ENCODE measurements around the gene NT5C2. TPM values are rescaled to one million over a fixed set of nuclear protein-coding genes. Genes with fewer than 3 reads are reported as not detected.

Gene NT5C2
- total RNA-seq, 1 experiment from 2014 or later = 91.2 TPM

- ChIA-PET CTCF (interaction anchor here (0.5 to 1.5 kb wide), 9 partner anchors 21 to 321 kb away, joined by 3 to 27 read pairs (median 4); partner anchors contain the start of genes CNNM2 and NT5C2), POLR2A (interaction anchor here (1.1 kb wide), 2 partner anchors 46 to 84 kb away, joined by 6 to 17 read pairs; partner anchors contain the start of gene NT5C2)
- Histone ChIP-seq H3K9me3 (no peaks in the 10 kb centered on the region), H3K4me3 (ENCODE audit: low read depth, low read length) (no peak overlapping the region), H3K36me3 (ENCODE audit: control insufficient read depth, insufficient read depth, low read length) (no peaks in the 10 kb centered on the region), H3K27me3 (replicated peaks; ENCODE audit: control insufficient read depth, insufficient read depth, low read length) (no peaks in the 10 kb centered on the region), H3K4me1 (peaks cover 46% of the 10 kb centered on the region)
- peak; percentile 92 to 96 for DNase-seq
- H3K27ac Mint-ChIP-seq (ENCODE audit: unreplicated experiment) = peak overlapping the region; percentile 88
- intact Hi-C loops (cut with micrococcal nuclease; ENCODE audit: unreplicated experiment) = loop anchor here (1.0 kb wide), 2 partner anchors 7 to 46 kb away; no protein-coding TSS in a partner anchor
- BruUV-seq (replicated peaks) = TSS peak; percentile 62
- peak overlapping the region; percentile 52 for H3K4me3 Mint-ChIP-seq (ENCODE audit: unreplicated experiment)
- no peaks in the 10 kb centered on the region for H3K27me3 Mint-ChIP-seq (ENCODE audit: insufficient read depth, unreplicated experiment)
- peak; percentile 12 to 60 for TF ChIP-seq CTCF (IDR thresholded peaks at IDR 0.05; ENCODE audit: insufficient read depth in 1 of 2, low read depth in 1 of 2, low read length in 1 of 2, severe bottlenecking in 1 of 2, unreplicated experiment in 1 of 2)
- peaks cover 29% of the 10 kb centered on the region for H3K36me3 Mint-ChIP-seq (ENCODE audit: insufficient read depth, unreplicated experiment)
- no peaks in the 10 kb centered on the region for H3K9me3 Mint-ChIP-seq (ENCODE audit: unreplicated experiment)
- H3K4me1 Mint-ChIP-seq (ENCODE audit: low read depth, unreplicated experiment) = peaks cover 35% of the 10 kb centered on the region
Observed at GRCh38 chr10:103238506-103239252, 45.6 kb upstream of the NT5C2 start.

- Mint-ChIP-seq H3K27ac (ENCODE audit: unreplicated experiment) (peak overlapping the region; percentile 96), H3K36me3 (ENCODE audit: insufficient read depth, unreplicated experiment) (peaks cover 39% of the 10 kb centered on the region), H3K9me3 (ENCODE audit: unreplicated experiment) (peaks cover 12% of the 10 kb centered on the region), H3K27me3 (ENCODE audit: insufficient read depth, unreplicated experiment) (no peaks in the 10 kb centered on the region), H3K4me1 (ENCODE audit: low read depth, unreplicated experiment) (peaks cover 48% of the 10 kb centered on the region), H3K4me3 (ENCODE audit: unreplicated experiment) (no peak overlapping the region)
- DNase-seq = no peak
- H3K9me3 ChIP-seq = no peaks in the 10 kb centered on the region
- no peaks in the 10 kb centered on the region for H3K36me3 ChIP-seq (ENCODE audit: control insufficient read depth, insufficient read depth, low read length)
- intact Hi-C loops (cut with micrococcal nuclease; ENCODE audit: unreplicated experiment) = no loop called here
- ChIA-PET CTCF (no interaction called here), POLR2A (no interaction called here)
- BruUV-seq (replicated peaks) = no TSS peak
- peaks cover 55% of the 10 kb centered on the region for H3K4me1 ChIP-seq
- H3K27me3 ChIP-seq (replicated peaks; ENCODE audit: control insufficient read depth, insufficient read depth, low read length) = no peaks in the 10 kb centered on the region
- H3K4me3 ChIP-seq (ENCODE audit: low read depth, low read length) = no peak overlapping the region
- TF ChIP-seq CTCF (IDR thresholded peaks at IDR 0.05; ENCODE audit: insufficient read depth in 1 of 2, low read depth in 1 of 2, low read length in 1 of 2, severe bottlenecking in 1 of 2, unreplicated experiment in 1 of 2) = no peak
Observed at GRCh38 chr10:103235775-103236174, 42.7 kb upstream of the NT5C2 start.

GRCh38 chr10:103232772-103233488, 39.9 kb upstream of the NT5C2 start:
- peak in 1 of 2 experiments; percentile 46 for DNase-seq
- H3K9me3 Mint-ChIP-seq (ENCODE audit: unreplicated experiment) = peaks cover 12% of the 10 kb centered on the region
- H3K4me1 Mint-ChIP-seq (ENCODE audit: low read depth, unreplicated experiment) = peaks cover 30% of the 10 kb centered on the region
- no peaks in the 10 kb centered on the region for H3K36me3 ChIP-seq (ENCODE audit: control insufficient read depth, insufficient read depth, low read length)
- ChIA-PET POLR2A (no interaction called here), CTCF (no interaction called here)
- no peaks in the 10 kb centered on the region for H3K9me3 ChIP-seq
- TF ChIP-seq CTCF (IDR thresholded peaks at IDR 0.05; ENCODE audit: insufficient read depth in 1 of 2, low read depth in 1 of 2, low read length in 1 of 2, severe bottlenecking in 1 of 2, unreplicated experiment in 1 of 2) = no peak
- no peaks in the 10 kb centered on the region for H3K27me3 ChIP-seq (replicated peaks; ENCODE audit: control insufficient read depth, insufficient read depth, low read length)
- H3K4me3 Mint-ChIP-seq (ENCODE audit: unreplicated experiment) = no peak overlapping the region
- intact Hi-C loops (cut with micrococcal nuclease; ENCODE audit: unreplicated experiment) = no loop called here
- no peaks in the 10 kb centered on the region for H3K27me3 Mint-ChIP-seq (ENCODE audit: insufficient read depth, unreplicated experiment)
- peaks cover 26% of the 10 kb centered on the region for H3K36me3 Mint-ChIP-seq (ENCODE audit: insufficient read depth, unreplicated experiment)
- H3K4me1 ChIP-seq = peaks cover 50% of the 10 kb centered on the region
- peak overlapping the region; percentile 72 for H3K27ac Mint-ChIP-seq (ENCODE audit: unreplicated experiment)
- BruUV-seq (replicated peaks) = no TSS peak
- no peak overlapping the region for H3K4me3 ChIP-seq (ENCODE audit: low read depth, low read length)

Measured in Caco-2 (cell line).